Psoas muscle (tissue), 8 donors: ENCODE measurements around the gene FAIM2. TPM values are rescaled to one million over a fixed set of nuclear protein-coding genes. Genes with fewer than 3 reads are reported as not detected.
A peak's percentile ranks its signal among the peaks of the same experiment; 100 is the strongest.

Source experiments
- ATAC-seq, 4 donors: fragments of 200-7000 bp; cut with Tn5 transposase; one replicate each; pipeline ENCODE4 v1.9.1; 2020; ENCODE audit warnings: moderate library complexity in 3 of 4, mild to moderate bottlenecking in 2 of 4
- DNase-seq, 2 donors: peaks; one replicate each; pipeline ENCODE4 v3.0.0-alpha.2; 2020
- H3K27ac ChIP-seq: fragments of 200-600 bp; one replicate; pipeline ENCODE4 v1.8.0; 2022
- H3K27me3 ChIP-seq, 3 donors: fragments of 200-600 bp in 1 of 3; one replicate each; pipeline versions ENCODE4 v1.6.1 to v1.8.0; 2013 to 2022; ENCODE audit warnings: low read length in 2 of 3, mild to moderate bottlenecking in 2 of 3, moderate library complexity in 1 of 3; ENCODE audit not compliant: insufficient read depth in 3 of 3
- H3K36me3 ChIP-seq, 2 donors: fragments of 200-600 bp in 1 of 2; one replicate each; pipeline versions ENCODE4 v1.6.1 to v1.8.0; 2013 to 2022; ENCODE audit warnings: low read depth in 1 of 2, mild to moderate bottlenecking in 1 of 2, moderate library complexity in 1 of 2; ENCODE audit not compliant: insufficient read depth in 1 of 2
- H3K4me1 ChIP-seq: fragments of 200-600 bp; one replicate; pipeline ENCODE4 v1.8.0; 2022
- H3K4me3 ChIP-seq: fragments of 200-600 bp; one replicate; pipeline ENCODE4 v1.8.0; 2022; ENCODE audit warnings: mild to moderate bottlenecking
- H3K9me3 ChIP-seq: fragments of 200-600 bp; one replicate; pipeline ENCODE4 v1.8.0; 2022
- CTCF ChIP-seq: fragments of 200-600 bp; IDR thresholded peaks from one replicate; pipeline ENCODE4 v1.8.0; 2022; ENCODE audit warnings: antibody characterized with exemption
- WGBS, 3 donors: extraction: QIAGEN DNeasy Blood & Tissue Kit; methylation state at CpG; one replicate each; pipeline versions ENCODE4 v1.1.6 to v1.1.7; 2013; 5-methylcytosine and 5-hydroxymethylcytosine counted together
- intact Hi-C, 2 donors: fragments of 100-400 bp; cut with DNase I; formaldehyde crosslinking; loops; one replicate each; pipeline versions ENCODE4 v1.11.0 to v1.14.2; 2022
- polyA plus RNA-seq, 3 donors: library from polyadenylated mRNA; stranded (reverse); fragments of 200-250 nt; gene quantifications; one replicate each; pipeline ENCODE4 v1.2.3, GENCODE V29; 2013
- total RNA-seq, 4 donors: library from RNA; stranded (reverse); fragmentation: NEBNext Ultra II Directional in 2 of 4; extraction: Animal tissue kit (Norgen Biotek cat#: 25700) in 2 of 4; gene quantifications; one replicate each; pipeline versions ENCODE4 v1.2.1 to v1.2.4, GENCODE V29; 2021 to 2023
- donor health status: healthy with polysubstance abuse.
- donor health status: DM: no; HTN: no; CAD: no; lungs with moderate emphysema.
- donor health status: Bipolar disorder and iron deficiency.
- donor health status: healthy.
- donor health status: DM: yes; HTN: yes; CAD: no.
- donor health status: DM: no; HTN: no; CAD: no.
- donor health status: DM: no; HTN: no; CAD: no.
- donor health status: DM: yes; HTN: yes; CAD: no.

The FAIM2 gene
- total and polyA plus RNA-seq, 7 donors = 0.22 to 1.1 (median 0.58) TPM; not detected in 2

- no peaks in the 10 kb centered on the region for H3K27me3 ChIP-seq
- DNase-seq = peak; percentile 37 to 55
- H3K27ac ChIP-seq = no peak overlapping the region
- no peaks in the 10 kb centered on the region for H3K9me3 ChIP-seq
- H3K36me3 ChIP-seq = no peaks in the 10 kb centered on the region
- no peak overlapping the region for H3K4me3 ChIP-seq
- no peak for TF ChIP-seq CTCF
- WGBS, 3 donors = 86 to 87% (median 86%) methylated on average over 15 of the region's 15 CpGs
- intact Hi-C loops = no loop called here
- ATAC-seq = no peak
- no peaks in the 10 kb centered on the region for H3K4me1 ChIP-seq
These were observed 20.3 kb upstream of the FAIM2 start for GRCh38 chr12:49923880-49924556.

- ATAC-seq (no peak), DNase-seq (peak in 1 of 2 donors; percentile 17)
- Histone ChIP-seq H3K4me3 (no peak overlapping the region), H3K27ac (no peak overlapping the region), H3K4me1 (no peaks in the 10 kb centered on the region), H3K27me3 (no peaks in the 10 kb centered on the region), H3K9me3 (no peaks in the 10 kb centered on the region), H3K36me3 (no peaks in the 10 kb centered on the region)
- WGBS, 3 donors = 75 to 83% (median 80%) methylated on average over 7 of the region's 7 CpGs
- TF ChIP-seq CTCF = no peak
- intact Hi-C loops = no loop called here
These were observed 19.4 kb upstream of the FAIM2 start for GRCh38 chr12:49923035-49923644.

DNA sequence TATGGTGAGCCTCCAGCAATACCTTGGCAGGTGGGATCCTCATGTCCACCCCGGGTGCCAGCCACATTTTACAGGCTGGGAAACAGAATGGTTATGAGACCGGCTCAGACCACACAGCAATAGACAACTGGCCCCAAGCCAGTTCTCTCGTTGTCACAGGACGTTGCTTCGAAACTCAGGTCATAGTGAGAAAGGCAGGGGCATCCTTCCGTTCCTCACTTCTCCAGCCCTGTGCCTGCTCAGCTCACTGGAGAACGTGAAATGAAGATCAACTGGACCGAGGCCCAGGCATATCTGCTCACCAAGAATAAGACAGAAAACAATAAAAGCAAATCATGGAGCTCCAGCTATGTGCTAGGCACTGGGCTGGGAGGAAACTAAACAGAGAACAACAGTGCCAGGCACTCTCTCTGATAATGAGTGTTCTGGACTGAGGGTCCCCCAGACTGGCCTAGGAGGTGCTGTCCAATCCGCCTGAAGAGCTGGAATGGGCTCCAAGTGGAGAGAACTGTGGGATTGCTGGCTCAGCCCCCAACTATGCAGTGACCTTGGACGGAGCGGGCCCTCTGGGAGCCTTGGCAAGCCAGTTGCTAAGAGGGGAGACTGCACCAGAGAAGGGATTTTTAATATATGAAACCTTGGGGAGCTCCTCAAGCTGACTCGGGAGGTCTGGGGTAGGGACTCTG lies 18.8 kb upstream of the FAIM2 start:
- Histone ChIP-seq H3K9me3 (no peaks in the 10 kb centered on the region), H3K27ac (no peak overlapping the region), H3K4me1 (no peaks in the 10 kb centered on the region), H3K4me3 (no peak overlapping the region), H3K27me3 (no peaks in the 10 kb centered on the region), H3K36me3 (no peaks in the 10 kb centered on the region)
- no peak for TF ChIP-seq CTCF
- 40 to 49% (median 43%) methylated on average over 12 of the region's 12 CpGs for WGBS, 3 donors
- DNase-seq (peak; percentile 36 to 61), ATAC-seq (peak in 1 of 4 donors; percentile 23)
- intact Hi-C loops = no loop called here

DNA sequence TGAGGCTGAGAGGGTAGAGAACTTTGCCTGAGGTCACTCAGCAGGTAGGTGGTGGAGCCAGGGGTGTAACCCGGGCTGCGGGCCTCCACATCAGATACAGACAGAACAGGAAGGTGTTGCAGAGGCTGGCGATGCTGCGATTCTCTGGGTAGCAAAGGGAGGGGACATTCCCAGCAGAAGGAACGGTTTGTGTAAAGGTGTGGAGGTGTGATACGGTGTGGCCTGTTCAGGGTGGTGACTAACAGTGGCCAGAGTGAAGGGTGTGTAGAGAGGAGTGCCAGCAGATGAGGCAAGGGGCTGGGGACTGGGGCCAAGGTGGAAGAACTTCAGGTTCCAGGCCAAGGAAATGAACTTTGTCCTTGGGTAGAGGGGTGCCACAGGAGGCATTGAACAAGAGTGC lies 18.2 kb upstream of the FAIM2 start:
- no peaks in the 10 kb centered on the region for H3K36me3 ChIP-seq
- H3K4me1 ChIP-seq = no peaks in the 10 kb centered on the region
- 80 to 89% (median 82%) methylated on average over 6 of the region's 6 CpGs for WGBS, 3 donors
- H3K9me3 ChIP-seq = no peaks in the 10 kb centered on the region
- H3K4me3 ChIP-seq = no peak overlapping the region
- no peak for ATAC-seq
- peak in 1 of 2 donors; percentile 26 for DNase-seq
- TF ChIP-seq CTCF = no peak
- no peak overlapping the region for H3K27ac ChIP-seq
- no peaks in the 10 kb centered on the region for H3K27me3 ChIP-seq
- intact Hi-C loops = no loop called here
